GM12873 (cell line): ENCODE results near the gene MTREX.

ENCODE experiments used
- TF ChIP-seq, protein P1 (sequence below): IDR thresholded peaks from 2 replicates; pipeline ENCODE4 v1.5.1; 2012; ENCODE audit warnings: low read depth, mild to moderate bottlenecking, moderate library complexity, low read length, control low read depth; ENCODE audit not compliant: insufficient read depth; ENCODE audit errors: missing control alignments

MTREX gene

DNA sequence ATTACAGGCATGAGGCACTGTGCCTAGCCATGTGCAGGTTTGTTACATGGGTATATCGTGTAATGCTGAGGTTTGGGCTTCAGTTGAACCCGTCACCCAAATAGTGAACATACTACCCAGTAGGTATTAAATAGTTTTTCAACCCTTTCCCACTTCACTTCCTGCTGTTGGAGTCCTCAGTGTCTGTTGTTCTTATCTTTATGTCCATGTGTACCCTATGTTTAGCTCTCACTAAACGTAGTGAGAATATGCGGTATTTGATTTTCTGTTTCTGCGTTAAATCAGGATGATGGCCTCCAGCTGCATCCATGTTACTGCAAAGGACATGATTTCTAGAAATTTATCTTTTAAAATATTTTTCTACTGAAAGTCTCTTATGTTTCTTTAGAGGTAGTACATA, 17.8 kb downstream of the MTREX start:
- TF ChIP-seq, protein P1, sequence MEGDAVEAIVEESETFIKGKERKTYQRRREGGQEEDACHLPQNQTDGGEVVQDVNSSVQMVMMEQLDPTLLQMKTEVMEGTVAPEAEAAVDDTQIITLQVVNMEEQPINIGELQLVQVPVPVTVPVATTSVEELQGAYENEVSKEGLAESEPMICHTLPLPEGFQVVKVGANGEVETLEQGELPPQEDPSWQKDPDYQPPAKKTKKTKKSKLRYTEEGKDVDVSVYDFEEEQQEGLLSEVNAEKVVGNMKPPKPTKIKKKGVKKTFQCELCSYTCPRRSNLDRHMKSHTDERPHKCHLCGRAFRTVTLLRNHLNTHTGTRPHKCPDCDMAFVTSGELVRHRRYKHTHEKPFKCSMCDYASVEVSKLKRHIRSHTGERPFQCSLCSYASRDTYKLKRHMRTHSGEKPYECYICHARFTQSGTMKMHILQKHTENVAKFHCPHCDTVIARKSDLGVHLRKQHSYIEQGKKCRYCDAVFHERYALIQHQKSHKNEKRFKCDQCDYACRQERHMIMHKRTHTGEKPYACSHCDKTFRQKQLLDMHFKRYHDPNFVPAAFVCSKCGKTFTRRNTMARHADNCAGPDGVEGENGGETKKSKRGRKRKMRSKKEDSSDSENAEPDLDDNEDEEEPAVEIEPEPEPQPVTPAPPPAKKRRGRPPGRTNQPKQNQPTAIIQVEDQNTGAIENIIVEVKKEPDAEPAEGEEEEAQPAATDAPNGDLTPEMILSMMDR: no peak

DNA sequence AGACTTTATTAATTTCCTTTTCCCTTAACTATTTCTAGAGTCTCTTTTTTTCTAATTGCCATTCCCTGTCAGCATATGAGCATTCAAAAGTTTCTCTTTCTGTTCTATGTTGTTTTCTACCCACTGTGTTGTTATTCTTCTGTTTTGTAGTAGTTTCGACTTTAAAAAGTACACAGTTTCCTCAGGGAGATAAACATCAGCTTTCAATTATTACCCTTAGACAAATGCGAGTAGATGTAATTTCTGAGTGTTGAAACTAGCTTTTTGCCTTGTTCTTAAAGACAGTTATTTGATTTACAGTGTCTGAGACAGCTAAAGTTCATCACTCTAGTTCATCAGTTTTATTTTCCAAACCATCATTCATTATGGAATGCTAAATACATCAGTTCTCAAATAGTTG, 19.5 kb downstream of the MTREX start:
- TF ChIP-seq, protein P1: no peak

GRCh38 chr5:55331321-55331720, 23.5 kb downstream of the MTREX start:
- TF ChIP-seq, protein P1: no peak

DNA sequence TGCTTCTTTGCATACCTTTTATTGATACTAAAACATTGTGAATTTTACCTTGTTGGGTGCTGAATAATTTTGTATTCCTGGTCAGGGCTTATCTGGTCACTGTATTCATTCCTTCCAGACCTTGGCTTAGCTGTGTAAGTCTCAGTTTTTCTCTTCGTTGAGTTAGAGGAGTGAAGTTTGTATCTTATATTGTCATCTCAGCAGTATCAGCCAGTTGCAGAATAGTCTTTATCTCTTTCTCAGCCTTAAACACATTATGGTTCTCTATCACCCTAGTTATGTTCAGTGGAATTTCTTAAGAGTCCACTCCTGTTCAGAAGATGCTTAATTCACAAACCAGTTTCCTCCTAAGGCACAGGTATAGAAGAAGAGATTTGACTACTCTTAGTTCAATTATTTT, 25.2 kb downstream of the MTREX start:
- TF ChIP-seq, protein P1: no peak

- TF ChIP-seq, protein P1: no peak
Measured at GRCh38 chr5:55333811-55334210, 26.0 kb downstream of the MTREX start.

DNA sequence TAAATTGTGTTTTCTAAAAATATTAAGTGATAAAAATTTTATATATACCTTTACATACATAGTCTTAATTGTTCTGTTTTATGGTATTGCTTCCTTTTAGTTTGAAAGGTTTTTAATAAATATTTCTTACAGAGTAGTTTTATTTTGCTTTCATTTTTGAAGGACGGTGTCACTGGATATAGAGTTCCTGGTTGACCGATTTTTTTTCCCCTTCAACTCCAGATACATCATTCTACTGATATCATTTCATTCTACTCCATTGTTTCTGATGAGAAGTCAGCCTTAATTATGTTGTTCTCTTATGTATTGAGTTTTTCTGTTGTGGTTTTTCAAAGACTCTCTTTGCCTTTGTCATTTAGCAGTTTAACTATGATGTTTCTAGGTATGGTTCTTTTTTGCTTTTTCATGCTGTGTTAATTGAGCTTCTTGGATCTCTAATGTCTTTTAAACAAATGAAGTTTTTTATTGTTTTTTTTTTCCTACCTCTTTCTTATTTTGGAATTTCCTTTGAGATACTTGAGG, 30.4 kb downstream of the MTREX start:
- TF ChIP-seq, protein P1: no peak

- TF ChIP-seq, protein P1: no peak
Measured at GRCh38 chr5:55338810-55339243, 31.0 kb downstream of the MTREX start.
